Keratinocyte (primary cell): ENCODE data around the gene ZNF488.

Experiments used
- EZH2 ChIP-seq: IDR thresholded peaks from one replicate; pipeline ENCODE4 v1.6.1; 2012; ENCODE audit warnings: inconsistent platforms, mild to moderate bottlenecking, low read length, moderate library complexity
- TF ChIP-seq, protein P1 (sequence below), 3 experiments: IDR thresholded peaks in 1 of 3; conservative IDR thresholded peaks in 1 of 3; optimal IDR thresholded peaks in 1 of 3; 2 replicates in 2 of 3; 3 replicates in 1 of 3; pipeline versions ENCODE3 to v1.5.1; 2011; ENCODE audit warnings: low read length in 3 of 3, mild to moderate bottlenecking in 3 of 3, moderate library complexity in 2 of 3, control low read depth in 1 of 3, inconsistent platforms in 1 of 3; ENCODE audit not compliant: insufficient read depth in 2 of 3; ENCODE audit errors: extremely low read depth in 1 of 3

DNA sequence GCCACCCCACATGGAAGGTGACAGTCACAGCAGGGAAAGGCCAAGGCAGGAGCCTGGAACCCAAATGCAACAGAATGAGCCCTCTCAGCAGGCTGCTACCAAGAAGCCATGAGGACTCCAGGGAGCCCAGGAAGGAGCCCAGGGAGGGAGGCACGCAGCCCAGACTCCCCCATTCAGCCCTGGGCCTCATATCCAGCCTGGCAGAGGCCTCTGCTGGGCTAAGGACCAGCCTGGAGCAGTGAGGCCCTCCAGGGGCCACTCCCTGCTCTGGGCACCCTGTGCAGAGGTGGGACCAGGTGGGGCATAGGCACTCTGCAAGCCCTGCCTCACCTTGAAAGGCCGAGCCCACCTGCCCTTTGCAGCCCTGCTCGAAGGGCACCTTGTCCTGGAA, 25.8 kb upstream of the ZNF488 start:
- TF ChIP-seq, protein P1, sequence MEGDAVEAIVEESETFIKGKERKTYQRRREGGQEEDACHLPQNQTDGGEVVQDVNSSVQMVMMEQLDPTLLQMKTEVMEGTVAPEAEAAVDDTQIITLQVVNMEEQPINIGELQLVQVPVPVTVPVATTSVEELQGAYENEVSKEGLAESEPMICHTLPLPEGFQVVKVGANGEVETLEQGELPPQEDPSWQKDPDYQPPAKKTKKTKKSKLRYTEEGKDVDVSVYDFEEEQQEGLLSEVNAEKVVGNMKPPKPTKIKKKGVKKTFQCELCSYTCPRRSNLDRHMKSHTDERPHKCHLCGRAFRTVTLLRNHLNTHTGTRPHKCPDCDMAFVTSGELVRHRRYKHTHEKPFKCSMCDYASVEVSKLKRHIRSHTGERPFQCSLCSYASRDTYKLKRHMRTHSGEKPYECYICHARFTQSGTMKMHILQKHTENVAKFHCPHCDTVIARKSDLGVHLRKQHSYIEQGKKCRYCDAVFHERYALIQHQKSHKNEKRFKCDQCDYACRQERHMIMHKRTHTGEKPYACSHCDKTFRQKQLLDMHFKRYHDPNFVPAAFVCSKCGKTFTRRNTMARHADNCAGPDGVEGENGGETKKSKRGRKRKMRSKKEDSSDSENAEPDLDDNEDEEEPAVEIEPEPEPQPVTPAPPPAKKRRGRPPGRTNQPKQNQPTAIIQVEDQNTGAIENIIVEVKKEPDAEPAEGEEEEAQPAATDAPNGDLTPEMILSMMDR (optimal IDR thresholded peaks at IDR 0.05 in 1 of 3, IDR thresholded peaks at IDR 0.05 in 1 of 3, conservative IDR thresholded peaks at IDR 0.05 in 1 of 3; ENCODE audit: extremely low read depth in 1 of 3, insufficient read depth in 2 of 3, low read length in 3 of 3) = no peak
- TF ChIP-seq EZH2 = no peak
